ENCODE measurements around the gene RAG2.
A peak's percentile ranks its signal among the peaks of the same experiment; 100 is the strongest.

Gene RAG2

GRCh38 chr11:36602135-36602534 lies 4.1 kb upstream of the RAG2 start:
- peak overlapping the region; percentile 88 for H3K27ac ChIP-seq (ENCODE audit: low read depth, low read length, poor library complexity, severe bottlenecking)
- no peaks in the 10 kb centered on the region for H3F3A ChIP-seq (ENCODE audit: insufficient read depth, low read length)
- H3K9me3 ChIP-seq (ENCODE audit: low read length), result no peaks in the 10 kb centered on the region
- peaks cover 92% of the 10 kb centered on the region for H3K4me1 ChIP-seq (ENCODE audit: insufficient read depth, low read length, severe bottlenecking)
- H2AFZ ChIP-seq (ENCODE audit: low read length), result no peak overlapping the region
- no peaks in the 10 kb centered on the region for H4K20me1 ChIP-seq (ENCODE audit: insufficient read depth, low read length)
- no peak for TF ChIP-seq EZH2 (IDR thresholded peaks at IDR 0.05; ENCODE audit: borderline replicate concordance, low read length)
- no peak for TF ChIP-seq CTCF (IDR thresholded peaks at IDR 0.05; ENCODE audit: low read length)
- no peaks in the 10 kb centered on the region for H3K36me3 ChIP-seq (ENCODE audit: insufficient read depth, low read length)
- H3K27me3 ChIP-seq (ENCODE audit: insufficient read depth, low read length), result no peaks in the 10 kb centered on the region
- peaks cover 3% of the 10 kb centered on the region; the same call in 1 of the 2 replicates for H3K79me2 ChIP-seq (ENCODE audit: insufficient read depth, low read length)
- 0 out of 2 replicates have a peak overlapping the region, but pooled peaks have one; percentile 11 for H3K4me2 ChIP-seq (ENCODE audit: low read length)
- H3K9me2 ChIP-seq (ENCODE audit: low read depth, low read length), result no peaks in the 10 kb centered on the region
- H3K4me3 ChIP-seq (ENCODE audit: low read depth, low read length, poor library complexity, severe bottlenecking), result no peak overlapping the region
- peak overlapping the region; percentile 25; the same call in 1 of the 2 replicates for H3K9ac ChIP-seq (ENCODE audit: low read length)

- Histone ChIP-seq H3K27ac (ENCODE audit: low read depth, low read length, poor library complexity, severe bottlenecking) (peak overlapping the region; percentile 88), H2AFZ (ENCODE audit: low read length) (no peak overlapping the region), H4K20me1 (ENCODE audit: insufficient read depth, low read length) (no peaks in the 10 kb centered on the region), H3K79me2 (ENCODE audit: insufficient read depth, low read length) (peaks cover 3% of the 10 kb centered on the region; the same call in 1 of the 2 replicates), H3K36me3 (ENCODE audit: insufficient read depth, low read length) (no peaks in the 10 kb centered on the region), H3K9me2 (ENCODE audit: low read depth, low read length) (no peaks in the 10 kb centered on the region), H3F3A (ENCODE audit: insufficient read depth, low read length) (no peaks in the 10 kb centered on the region), H3K4me3 (ENCODE audit: low read depth, low read length, poor library complexity, severe bottlenecking) (no peak overlapping the region), H3K4me1 (ENCODE audit: insufficient read depth, low read length, severe bottlenecking) (peaks cover 92% of the 10 kb centered on the region), H3K9ac (ENCODE audit: low read length) (no peak overlapping the region), H3K4me2 (ENCODE audit: low read length) (0 out of 2 replicates have a peak overlapping the region, but pooled peaks have one; percentile 20), H3K27me3 (ENCODE audit: insufficient read depth, low read length) (no peaks in the 10 kb centered on the region), H3K9me3 (ENCODE audit: low read length) (no peaks in the 10 kb centered on the region)
- no peak for TF ChIP-seq CTCF (IDR thresholded peaks at IDR 0.05; ENCODE audit: low read length)
- TF ChIP-seq EZH2 (IDR thresholded peaks at IDR 0.05; ENCODE audit: borderline replicate concordance, low read length), result no peak
These were observed 3.1 kb upstream of the RAG2 start for GRCh38 chr11:36601155-36601554.

GRCh38 chr11:36600180-36600579 lies 2.1 kb upstream of the RAG2 start:
- H3K9me3 ChIP-seq (ENCODE audit: low read length), result no peaks in the 10 kb centered on the region
- no peaks in the 10 kb centered on the region for H3K9me2 ChIP-seq (ENCODE audit: low read depth, low read length)
- TF ChIP-seq CTCF (IDR thresholded peaks at IDR 0.05; ENCODE audit: low read length) (no peak), EZH2 (IDR thresholded peaks at IDR 0.05; ENCODE audit: borderline replicate concordance, low read length) (no peak)
- peaks cover 6% of the 10 kb centered on the region; the same call in 1 of the 2 replicates for H3K36me3 ChIP-seq (ENCODE audit: insufficient read depth, low read length)
- H3K4me3 ChIP-seq (ENCODE audit: low read depth, low read length, poor library complexity, severe bottlenecking), result no peak overlapping the region
- no peaks in the 10 kb centered on the region for H4K20me1 ChIP-seq (ENCODE audit: insufficient read depth, low read length)
- H3K4me2 ChIP-seq (ENCODE audit: low read length), result peak overlapping the region; percentile 20; the same call in 1 of the 2 replicates
- peaks cover 3% of the 10 kb centered on the region; the same call in 1 of the 2 replicates for H3K79me2 ChIP-seq (ENCODE audit: insufficient read depth, low read length)
- no peaks in the 10 kb centered on the region for H3F3A ChIP-seq (ENCODE audit: insufficient read depth, low read length)
- H3K27me3 ChIP-seq (ENCODE audit: insufficient read depth, low read length), result no peaks in the 10 kb centered on the region
- no peak overlapping the region for H2AFZ ChIP-seq (ENCODE audit: low read length)
- H3K9ac ChIP-seq (ENCODE audit: low read length), result peak overlapping the region; percentile 26; the same call in 1 of the 2 replicates
- H3K27ac ChIP-seq (ENCODE audit: low read depth, low read length, poor library complexity, severe bottlenecking), result peak overlapping the region; percentile 88
- H3K4me1 ChIP-seq (ENCODE audit: insufficient read depth, low read length, severe bottlenecking), result peaks cover 87% of the 10 kb centered on the region
